HG02884 (cell line): Measurements from ENCODE around the gene FNIP1.
A peak's percentile ranks its signal among the peaks of the same experiment; 100 is the strongest.
"Not testable (repeated sequence)": the region's sequence is repeated elsewhere in the genome, so short reads cannot be mapped to it uniquely, and the experiment has no call there.

Experiments used
- ATAC-seq: cut with Tn5 transposase; IDR thresholded peaks from one replicate; pipeline ENCODE4 v1.9.1; 2021; ENCODE audit warnings: mild to moderate bottlenecking, moderate library complexity; ENCODE audit not compliant: unreplicated experiment

Gene FNIP1

DNA sequence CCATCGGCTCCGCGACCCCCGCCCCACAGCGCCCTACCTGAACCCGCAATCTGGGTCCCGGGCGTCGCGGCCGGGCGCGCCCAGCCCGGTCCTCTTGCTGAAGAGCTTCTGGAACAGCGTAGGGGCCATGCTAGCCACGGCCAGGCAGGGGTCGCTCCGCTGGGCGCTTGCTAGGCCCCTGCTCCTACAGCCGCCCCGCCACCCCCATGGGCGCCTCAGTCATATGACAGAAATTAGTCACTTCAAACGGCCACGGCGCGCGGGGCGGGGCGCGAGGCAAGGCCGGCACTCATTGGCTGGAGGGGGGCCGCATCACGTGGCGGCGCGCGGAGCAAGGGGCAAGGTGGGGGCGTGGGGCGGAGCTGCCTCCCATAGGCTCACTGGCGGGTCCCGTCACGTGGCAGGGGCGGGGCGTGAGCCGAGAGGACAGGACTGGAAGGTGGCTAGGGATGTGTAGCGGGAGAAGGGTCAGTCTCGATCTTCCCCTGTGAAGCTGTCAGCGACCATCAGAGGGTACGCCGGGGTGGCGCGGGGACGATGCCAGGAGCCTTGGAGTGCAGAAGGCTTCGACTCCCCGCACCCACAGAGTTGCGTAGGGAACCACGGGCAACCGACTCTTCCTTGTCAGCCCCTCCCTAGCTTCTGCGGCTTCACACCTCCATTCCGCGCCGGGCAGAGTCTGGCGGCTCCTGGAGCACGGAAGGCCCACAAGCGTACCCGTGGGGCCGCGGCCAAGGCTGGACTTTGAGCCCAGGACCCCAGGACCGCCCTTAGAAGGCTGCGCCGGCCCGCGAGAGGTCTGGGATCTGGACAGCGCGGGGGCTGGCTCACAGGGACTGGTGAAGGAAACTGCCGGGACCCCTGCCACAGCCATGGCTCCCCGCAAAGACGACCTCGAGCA is at the start of gene FNIP1:
Gene FNIP1, minus strand, starts transcription at position 225 of the 901 bp plus-strand sequence. Its CDS starts 96 bp downstream, at position 129.
- peak; percentile 86 for ATAC-seq

- no peak for ATAC-seq
Observed at GRCh38 chr5:131846536-131846935, 49.7 kb upstream of the FNIP1 start.

GRCh38 chr5:131845828-131846227 is 49.0 kb upstream of the FNIP1 start:
- no peak for ATAC-seq

DNA sequence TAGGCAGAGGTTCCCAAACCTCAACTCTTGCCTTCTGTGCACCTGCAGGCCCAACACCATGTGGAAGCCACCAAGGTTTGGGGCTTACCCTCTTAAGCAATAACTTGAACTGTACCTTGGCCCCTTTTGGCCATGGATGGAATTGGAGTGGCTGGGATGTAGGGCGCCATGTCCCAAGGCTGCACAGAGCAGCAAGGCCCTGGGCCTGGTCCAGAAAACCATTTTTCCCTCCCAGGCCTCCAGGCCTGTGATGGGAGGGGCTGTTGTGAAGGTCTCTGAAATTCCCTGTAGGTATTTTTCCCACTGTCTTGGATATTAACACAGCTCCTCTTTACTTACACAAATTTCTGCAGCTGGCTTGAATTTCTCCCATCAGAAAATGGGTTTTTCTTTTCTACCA is 46.2 kb upstream of the FNIP1 start:
- ATAC-seq, result not testable (repeated sequence)

- ATAC-seq, result not testable (repeated sequence)
Observed at GRCh38 chr5:131832702-131833101, 35.9 kb upstream of the FNIP1 start.

DNA sequence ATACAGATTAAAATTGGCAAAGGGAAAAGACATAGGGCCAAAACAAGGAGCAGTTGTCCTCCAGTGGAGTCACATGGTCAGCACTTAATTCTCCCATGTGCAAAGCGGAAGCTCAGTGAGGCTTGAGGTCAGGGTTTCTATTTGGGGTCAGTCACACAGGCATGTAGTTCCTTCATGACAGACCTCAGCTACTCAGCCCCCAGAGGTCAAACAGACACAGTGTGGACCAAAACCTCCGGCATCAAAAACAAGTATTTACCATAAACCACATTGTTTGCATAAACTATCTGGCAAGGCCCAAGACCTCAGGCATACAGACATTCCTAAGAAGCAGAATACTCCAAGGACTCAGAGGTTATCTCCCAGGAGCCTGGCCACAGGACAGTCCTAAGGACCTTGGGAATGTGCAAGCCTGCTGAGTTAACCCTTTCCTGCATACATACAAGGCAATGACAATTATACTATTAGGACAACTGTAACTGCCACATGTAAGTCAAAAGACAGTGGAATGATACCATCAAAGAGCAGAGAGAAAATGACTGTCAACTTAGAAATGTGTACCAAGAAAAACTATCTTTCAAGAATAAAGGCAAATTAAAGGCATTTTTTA is 28.7 kb upstream of the FNIP1 start:
- ATAC-seq, result peak; percentile 50

DNA sequence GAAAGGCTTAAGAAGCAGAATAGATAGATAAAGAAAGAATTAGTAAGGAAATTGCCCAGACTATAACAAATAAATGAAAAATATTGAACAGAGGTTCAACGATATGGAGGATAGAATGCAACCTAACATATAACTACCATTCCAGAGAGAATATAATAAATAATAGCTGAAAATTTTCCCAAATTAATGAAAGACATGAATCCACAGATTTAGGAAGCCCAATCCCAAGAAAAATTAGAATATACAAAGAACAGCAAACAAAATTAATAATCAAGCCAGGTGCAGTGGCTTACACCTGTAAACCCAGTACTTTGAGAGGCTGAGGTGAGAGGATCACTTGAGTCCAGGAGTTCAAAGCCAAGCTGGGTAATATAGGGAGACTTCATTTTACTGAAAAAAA is 27.8 kb upstream of the FNIP1 start:
- ATAC-seq, result no peak

DNA sequence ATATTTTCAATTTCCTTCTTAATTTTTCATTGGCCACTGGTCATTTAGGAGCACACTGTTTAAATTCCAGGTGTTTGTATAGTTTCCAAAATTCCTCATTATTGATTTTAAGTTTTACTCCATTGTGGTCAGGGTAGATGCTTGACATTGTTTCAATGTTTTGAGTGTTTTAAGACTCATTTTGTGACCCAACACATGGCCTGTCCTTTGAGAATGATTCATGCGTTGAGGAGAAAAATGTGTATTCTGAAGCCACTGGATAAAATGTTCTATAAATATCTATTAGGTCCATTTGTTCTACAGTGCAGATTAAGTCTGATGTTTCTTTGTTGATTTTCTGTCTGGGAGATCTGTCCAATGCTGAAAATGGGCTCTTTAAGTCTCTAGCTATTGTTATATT is 24.4 kb upstream of the FNIP1 start:
- no peak for ATAC-seq

GRCh38 chr5:131818001-131818724 is 21.3 kb upstream of the FNIP1 start:
- ATAC-seq, result no peak

DNA sequence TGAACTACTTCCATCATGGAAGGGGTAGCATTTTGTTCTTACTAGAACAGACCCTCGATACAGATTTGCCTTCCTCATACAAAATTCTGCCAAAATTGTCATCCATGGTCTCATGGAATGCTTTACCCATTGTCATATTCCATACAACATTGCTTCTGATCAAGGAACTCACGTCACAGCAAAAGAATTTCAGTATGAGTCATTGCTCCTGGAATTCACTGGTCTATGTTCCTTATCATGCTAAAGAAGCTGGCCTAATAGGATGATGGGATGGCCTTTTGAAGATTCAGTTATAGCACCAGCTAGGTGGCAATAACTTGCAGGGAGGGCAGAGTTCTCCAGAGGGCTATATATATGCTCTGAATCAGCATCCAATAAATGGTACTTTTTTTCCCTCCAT is 18.2 kb upstream of the FNIP1 start:
- ATAC-seq, result no peak

GRCh38 chr5:131812371-131813160 is 15.7 kb upstream of the FNIP1 start:
- no peak for ATAC-seq

- no peak for ATAC-seq
Observed at GRCh38 chr5:131810510-131811249, 13.9 kb upstream of the FNIP1 start.

- ATAC-seq, result peak; percentile 9
Observed at GRCh38 chr5:131795879-131796792, 681 bp downstream of the FNIP1 start.

DNA sequence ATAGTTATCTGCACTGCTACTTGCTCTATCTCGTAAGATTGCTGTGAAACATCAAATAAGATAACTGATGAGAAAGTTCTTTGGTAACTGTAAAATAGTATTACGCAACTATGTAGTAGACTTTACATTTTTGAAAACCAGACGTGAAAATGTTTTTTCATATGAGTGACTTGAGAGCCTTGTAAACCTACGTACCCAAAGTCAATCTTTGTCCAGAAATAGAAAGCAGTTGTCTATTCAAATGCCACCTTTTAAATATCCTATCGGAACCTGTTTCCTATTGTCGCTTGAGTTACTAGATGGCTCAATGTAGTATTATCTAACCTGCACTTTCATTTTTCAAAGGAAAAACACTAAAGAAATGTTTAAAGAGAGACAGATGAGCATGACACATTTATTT is 1.6 kb downstream of the FNIP1 start:
- ATAC-seq, result no peak

DNA sequence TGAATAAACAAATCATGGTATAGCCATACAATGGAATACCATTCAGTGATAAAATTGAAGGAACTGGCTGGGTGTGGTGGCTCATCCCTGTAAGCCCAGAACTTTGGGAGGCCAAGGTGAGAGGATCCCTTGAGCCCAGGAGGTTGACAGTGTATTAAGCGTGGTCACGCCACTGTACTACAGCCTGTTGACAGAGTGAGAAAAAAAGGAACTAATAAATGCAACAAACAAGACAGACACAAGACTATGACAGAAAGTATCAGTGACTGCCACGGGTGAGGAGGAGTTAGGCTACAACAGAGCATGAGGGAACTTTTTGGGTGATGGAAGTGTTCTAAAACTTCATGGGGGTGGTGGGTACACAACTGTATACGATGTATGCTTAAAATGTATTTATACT is 2.2 kb downstream of the FNIP1 start:
- ATAC-seq, result no peak

DNA sequence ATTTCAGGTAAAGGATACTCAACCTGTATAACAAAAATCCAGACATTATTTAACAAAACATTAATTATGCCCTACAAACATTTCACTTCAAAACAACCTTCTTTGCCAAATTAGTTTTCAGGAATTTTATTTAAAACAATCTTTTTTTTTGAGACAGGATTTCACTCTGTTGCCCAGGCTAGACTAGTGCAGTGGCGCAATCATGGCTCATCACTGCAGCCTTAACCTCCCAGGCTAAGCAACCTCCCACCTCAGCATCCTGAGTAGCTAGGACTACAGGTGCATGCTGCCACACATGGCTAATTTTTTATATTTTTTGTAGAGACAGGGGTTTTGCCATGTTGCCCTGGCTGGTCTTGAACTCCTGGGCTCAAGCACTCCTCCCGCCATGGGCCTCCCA is 3.9 kb downstream of the FNIP1 start:
- ATAC-seq, result no peak

- ATAC-seq, result no peak
Observed at GRCh38 chr5:131791866-131792265, 5.0 kb downstream of the FNIP1 start.

DNA sequence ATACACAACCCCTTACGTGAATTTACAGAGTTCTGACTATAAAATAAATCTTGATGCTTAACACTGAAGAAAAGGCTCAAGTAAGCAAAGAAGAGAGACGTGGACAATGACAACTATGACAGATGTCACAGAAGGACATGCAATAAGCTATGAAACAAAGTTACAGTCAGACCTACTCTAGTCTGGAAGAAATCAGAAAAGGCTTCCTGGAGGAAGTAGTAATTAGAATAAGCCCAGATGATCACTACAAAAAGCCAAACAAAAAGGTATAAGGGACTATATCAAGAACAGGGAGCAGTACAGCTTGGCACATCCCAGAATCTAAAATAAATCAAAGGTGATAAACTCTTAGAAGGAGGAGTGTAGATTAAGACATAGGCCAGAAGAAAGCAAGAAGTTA is 6.3 kb downstream of the FNIP1 start:
- ATAC-seq, result no peak

GRCh38 chr5:131789765-131790164 is 7.1 kb downstream of the FNIP1 start:
- no peak for ATAC-seq
